Endothelial cell of umbilical vein (primary cell): ENCODE measurements around the gene GRIFIN. TPM values are rescaled to one million over a fixed set of nuclear protein-coding genes. Genes with fewer than 3 reads are reported as not detected.

Source experiments
- BruUV-seq: library from RNA; stranded (reverse); fragments of 400-500 nt; replicated peaks from 2 replicates; lab custom pipeline; 2021; lab: Mats Ljungman, UMichigan
- CTCF ChIA-PET: fragments of 300-600, 350-600 bp; sonication (Branson Sonifier 250); formaldehyde crosslinking; loops from one replicate; lab custom pipeline; 2021; ENCODE audit warnings: antibody characterized with exemption, inconsistent platforms; lab: Charles Lee
- POLR2A ChIA-PET: fragments of 300-600, 350-600 bp; sonication (Branson Sonifier 250); formaldehyde crosslinking; loops from one replicate; lab custom pipeline; 2021; ENCODE audit warnings: antibody characterized with exemption, inconsistent platforms; lab: Charles Lee
- DNase-seq: peaks from one replicate; pipeline ENCODE4 v3.0.0-alpha.2; 2011; ENCODE audit warnings: low read depth, low spot score
- FAIRE-seq: peaks from 2 replicates; lab custom pipeline; 2011; peaks lifted over from hg19 to GRCh38; lab: Jason Lieb, UNC
- H2AFZ ChIP-seq: 2 replicates; pipeline ENCODE4 v1.6.0; 2012; ENCODE audit warnings: low read depth, low read length, control low read depth, inconsistent platforms
- H3K27ac ChIP-seq: 2 replicates; pipeline ENCODE4 v1.5.1; 2011; ENCODE audit warnings: low read depth, mild to moderate bottlenecking, control low read depth, low read length, moderate library complexity; ENCODE audit not compliant: insufficient read depth
- H3K27me3 ChIP-seq, 2 experiments: 2 replicates each; pipeline versions ENCODE4 v1.6.0 to v1.6.1; 2011; ENCODE audit warnings: low read length in 2 of 2, mixed read lengths in 1 of 2; ENCODE audit not compliant: control insufficient read depth in 2 of 2, insufficient read depth in 2 of 2
- H3K36me3 ChIP-seq, 2 experiments: 2 replicates in 1 of 2; 3 replicates in 1 of 2; pipeline ENCODE4 v1.5.1; 2011; ENCODE audit warnings: low read length in 2 of 2, mild to moderate bottlenecking in 1 of 2, moderate library complexity in 1 of 2; ENCODE audit not compliant: control insufficient read depth in 2 of 2, insufficient read depth in 2 of 2; ENCODE audit errors: extremely low read depth in 1 of 2
- H3K4me1 ChIP-seq: 3 replicates; pipeline ENCODE4 v1.5.1; 2011; ENCODE audit warnings: mild to moderate bottlenecking, low read length; ENCODE audit not compliant: control insufficient read depth, insufficient read depth; ENCODE audit errors: extremely low read depth
- H3K4me2 ChIP-seq: 2 replicates; pipeline ENCODE4 v1.6.1; 2011; ENCODE audit warnings: low read length, control low read depth, mixed read lengths; ENCODE audit not compliant: insufficient read depth
- H3K4me3 ChIP-seq, 3 experiments: fragments of 200-600 bp in 1 of 3; sonication (generic), shearing (Covaris generic) in 1 of 3; replicated peaks in 1 of 3; 2 replicates each; pipeline ENCODE4 v1.5.1; 2011 to 2016; ENCODE audit warnings: control low read depth in 3 of 3, low read length in 3 of 3, mild to moderate bottlenecking in 2 of 3, inconsistent platforms in 1 of 3, low read depth in 1 of 3, moderate library complexity in 1 of 3; ENCODE audit not compliant: insufficient read depth in 1 of 3
- H3K79me2 ChIP-seq: 2 replicates; pipeline ENCODE4 v1.6.0; 2012; ENCODE audit warnings: low read length, inconsistent platforms; ENCODE audit not compliant: control insufficient read depth, insufficient read depth
- H3K9ac ChIP-seq: replicated peaks from 2 replicates; pipeline ENCODE3; 2011; ENCODE audit warnings: low read length, control low read depth; ENCODE audit not compliant: insufficient read depth; ENCODE audit errors: extremely low read depth
- H3K9me1 ChIP-seq: replicated peaks from 3 replicates; pipeline ENCODE4 v1.6.0; 2011; ENCODE audit warnings: mild to moderate bottlenecking, low read length; ENCODE audit not compliant: control insufficient read depth, insufficient read depth; ENCODE audit errors: extremely low read depth
- H3K9me3 ChIP-seq: replicated peaks from 2 replicates; pipeline ENCODE4 v1.5.1; 2012; ENCODE audit warnings: low read length, inconsistent platforms; ENCODE audit not compliant: control insufficient read depth, insufficient read depth
- H4K20me1 ChIP-seq: replicated peaks from 2 replicates; pipeline ENCODE3; 2011; ENCODE audit warnings: mild to moderate bottlenecking, low read length; ENCODE audit not compliant: control insufficient read depth, insufficient read depth; ENCODE audit errors: extremely low read depth
- CTCF ChIP-seq, 2 donors: IDR thresholded peaks; 1 replicate in 1 of 2; 2 replicates in 1 of 2; pipeline ENCODE4 v1.5.1; 2011; ENCODE audit warnings: low read length in 2 of 2, mild to moderate bottlenecking in 2 of 2, moderate library complexity in 2 of 2, control low read depth in 1 of 2, inconsistent platforms in 1 of 2, low read depth in 1 of 2; ENCODE audit not compliant: insufficient read depth in 1 of 2; ENCODE audit errors: extremely low read depth in 1 of 2
- EZH2 ChIP-seq: IDR thresholded peaks from 2 replicates; pipeline ENCODE4 v1.6.1; 2012; ENCODE audit warnings: borderline replicate concordance, low read depth, mild to moderate bottlenecking, moderate library complexity, low read length, inconsistent platforms; ENCODE audit not compliant: severe bottlenecking
- FOS ChIP-seq: IDR thresholded peaks from 2 replicates; pipeline ENCODE4 v1.6.1; 2011; ENCODE audit warnings: mild to moderate bottlenecking, low read length, moderate library complexity, borderline replicate concordance; ENCODE audit not compliant: insufficient read depth
- GATA2 ChIP-seq: IDR thresholded peaks from 2 replicates; pipeline ENCODE4 v1.7.0; 2011; ENCODE audit warnings: low read depth, mild to moderate bottlenecking, moderate library complexity, mixed read lengths, low read length; ENCODE audit not compliant: insufficient read length, insufficient read depth
- MAX ChIP-seq: IDR thresholded peaks from 2 replicates; pipeline ENCODE4 v1.6.1; 2011; ENCODE audit not compliant: insufficient read depth, insufficient read length
- POLR2A ChIP-seq: IDR thresholded peaks from 2 replicates; pipeline ENCODE4 v1.6.1; 2012; ENCODE audit warnings: low read depth, mild to moderate bottlenecking, control low read depth, low read length
- dilution Hi-C: fragments of 300-500 bp; cut with MboI; formaldehyde crosslinking; loops from one replicate; pipeline ENCODE4 v1.15.0; 2019; ENCODE audit warnings: low sequenced_read_pairs; ENCODE audit not compliant: extremely low pct_ligation_motif_present
- intact Hi-C: fragments of 100-400 bp; cut with micrococcal nuclease; formaldehyde crosslinking; loops from one replicate; pipeline ENCODE4 v1.10.0; 2022
- polyA plus RNA-seq, 4 experiments: library from polyadenylated mRNA; depleted of rRNA in 3 of 4; stranded (reverse) in 3 of 4; unstranded in 1 of 4; fragments of >200 nt; gene quantifications; 2 replicates each; pipeline versions ENCODE4 v1.2.1 to v1.2.3, GENCODE V29; 2011 to 2012; ENCODE audit warnings: missing spikeins in 1 of 4
- total RNA-seq: library from RNA; stranded (reverse); gene quantifications from 2 replicates; pipeline ENCODE4 v1.2.3, GENCODE V29; 2021

Gene GRIFIN
- total and polyA plus RNA-seq, 2 donors (not counting 3 experiments of a cell fraction or from before 2014, with no cell fraction given) = not detected

GRCh38 chr7:2508327-2509215 is 32.4 kb upstream of the GRIFIN start:
- FAIRE-seq = no peak
- H3K4me3 ChIP-seq = no peak overlapping the region
- H3K4me2 ChIP-seq = no peak overlapping the region
- no peaks in the 10 kb centered on the region for H4K20me1 ChIP-seq
- H3K27me3 ChIP-seq = no peaks in the 10 kb centered on the region
- H2AFZ ChIP-seq = peak overlapping the region; percentile 47
- intact Hi-C loops (no loop called here), dilution Hi-C loops (no loop called here)
- no peaks in the 10 kb centered on the region for H3K36me3 ChIP-seq
- no peaks in the 10 kb centered on the region for H3K9me1 ChIP-seq
- peaks cover 20% of the 10 kb centered on the region for H3K4me1 ChIP-seq
- no TSS peak for BruUV-seq
- H3K9ac ChIP-seq = no peak overlapping the region
- H3K79me2 ChIP-seq = no peaks in the 10 kb centered on the region
- ChIA-PET POLR2A (no interaction called here), CTCF (interaction anchor here (1.1 kb wide), 1 partner anchor 34 kb away, joined by 3 read pairs; no protein-coding TSS in a partner anchor)
- H3K9me3 ChIP-seq = no peaks in the 10 kb centered on the region
- H3K27ac ChIP-seq = no peak overlapping the region
- TF ChIP-seq POLR2A = no peak
- TF ChIP-seq EZH2 = no peak
- TF ChIP-seq CTCF (IDR thresholded peaks at IDR 0.05; ENCODE audit: extremely low read depth in 1 of 2, insufficient read depth in 1 of 2, low read depth in 1 of 2, low read length in 2 of 2) = no peak
- TF ChIP-seq FOS = no peak
- no peak for TF ChIP-seq GATA2
- TF ChIP-seq MAX = peak; percentile 45
- no peak for DNase-seq
